Liver (tissue), 9 donors: ENCODE measurements around the gene GALR2. TPM values are rescaled to one million over a fixed set of nuclear protein-coding genes. Genes with fewer than 3 reads are reported as not detected.

Experiments
- DNase-seq: peaks from one replicate; pipeline ENCODE4 v3.0.0-alpha.2; 2017; ENCODE audit warnings: low spot score
- H3K27ac ChIP-seq, 2 donors: one replicate each; pipeline ENCODE4 v1.7.0; 2013; ENCODE audit warnings: inconsistent platforms in 2 of 2, low read length in 2 of 2, control low read depth in 1 of 2, low read depth in 1 of 2, mild to moderate bottlenecking in 1 of 2
- H3K27me3 ChIP-seq, 4 donors: one replicate each; pipeline versions ENCODE4 v1.6.1 to v1.7.0; 2013; ENCODE audit warnings: low read length in 3 of 4, inconsistent platforms in 1 of 4, mild to moderate bottlenecking in 1 of 4, moderate library complexity in 1 of 4; ENCODE audit not compliant: control insufficient read depth in 4 of 4, insufficient read depth in 4 of 4
- H3K36me3 ChIP-seq, 4 donors: one replicate each; pipeline versions ENCODE4 v1.6.1 to v1.7.0; 2013; ENCODE audit warnings: low read length in 3 of 4, mild to moderate bottlenecking in 3 of 4, low read depth in 1 of 4, moderate library complexity in 1 of 4; ENCODE audit not compliant: control insufficient read depth in 4 of 4, insufficient read depth in 3 of 4
- H3K4me1 ChIP-seq, 4 donors: one replicate each; pipeline versions ENCODE4 v1.6.1 to v1.7.0; 2013; ENCODE audit warnings: low read length in 3 of 4, mild to moderate bottlenecking in 3 of 4, moderate library complexity in 1 of 4; ENCODE audit not compliant: control insufficient read depth in 4 of 4, insufficient read depth in 4 of 4
- H3K4me3 ChIP-seq, 3 donors: one replicate each; pipeline versions ENCODE4 v1.6.1 to v1.7.0; 2013; ENCODE audit warnings: low read length in 3 of 3, control low read depth in 1 of 3, low read depth in 1 of 3, mild to moderate bottlenecking in 1 of 3
- H3K9ac ChIP-seq, 2 donors: one replicate each; pipeline ENCODE4 v1.7.0; 2013; ENCODE audit warnings: low read length in 2 of 2, mild to moderate bottlenecking in 2 of 2, moderate library complexity in 2 of 2, control low read depth in 1 of 2, low read depth in 1 of 2
- H3K9me3 ChIP-seq, 4 donors: one replicate each; pipeline versions ENCODE4 v1.6.1 to v1.7.0; 2013; ENCODE audit warnings: low read length in 3 of 4; ENCODE audit not compliant: control insufficient read depth in 4 of 4
- EGR1 ChIP-seq, 2 donors: IDR thresholded peaks; 2 replicates each; pipeline ENCODE4 v1.6.1; 2016 to 2018; ENCODE audit warnings: antibody characterized with exemption in 2 of 2, low read depth in 2 of 2
- FOXA1 ChIP-seq: IDR thresholded peaks from 2 replicates; pipeline ENCODE4 v1.6.1; 2016; ENCODE audit warnings: antibody characterized with exemption
- FOXA2 ChIP-seq: IDR thresholded peaks from 2 replicates; pipeline ENCODE4 v1.6.1; 2016; ENCODE audit warnings: antibody characterized with exemption
- GABPA ChIP-seq, 2 donors: IDR thresholded peaks in 1 of 2; conservative IDR thresholded peaks in 1 of 2; 2 replicates each; pipeline ENCODE4 v1.6.1; 2016; ENCODE audit warnings: antibody characterized with exemption in 2 of 2, mild to moderate bottlenecking in 1 of 2, moderate library complexity in 1 of 2
- HNF4A ChIP-seq, 2 donors: conservative IDR thresholded peaks; 2 replicates each; pipeline ENCODE4 v1.6.1; 2016; ENCODE audit warnings: antibody characterized with exemption in 2 of 2, mild to moderate bottlenecking in 2 of 2
- HNF4G ChIP-seq: IDR thresholded peaks from 2 replicates; pipeline ENCODE4 v1.6.1; 2016; ENCODE audit warnings: antibody characterized with exemption
- JUND ChIP-seq, 2 donors: IDR thresholded peaks; 2 replicates each; pipeline ENCODE4 v1.6.1; 2016; ENCODE audit warnings: antibody characterized with exemption in 2 of 2
- MAX ChIP-seq: IDR thresholded peaks from 2 replicates; pipeline ENCODE4 v1.6.1; 2016; ENCODE audit warnings: antibody characterized with exemption
- NR2F2 ChIP-seq: IDR thresholded peaks from 2 replicates; pipeline ENCODE4 v1.6.1; 2016; ENCODE audit warnings: antibody characterized with exemption
- RAD21 ChIP-seq, 2 donors: IDR thresholded peaks; 2 replicates each; pipeline ENCODE4 v1.6.1; 2016; ENCODE audit warnings: antibody characterized with exemption in 2 of 2, mild to moderate bottlenecking in 2 of 2
- REST ChIP-seq: IDR thresholded peaks from 2 replicates; pipeline ENCODE4 v1.6.1; 2016; ENCODE audit warnings: antibody characterized with exemption, mild to moderate bottlenecking
- RXRA ChIP-seq, 2 donors: IDR thresholded peaks; 2 replicates each; pipeline ENCODE4 v1.6.1; 2017 to 2018; ENCODE audit warnings: antibody characterized with exemption in 2 of 2, mild to moderate bottlenecking in 1 of 2
- SP1 ChIP-seq: IDR thresholded peaks from 2 replicates; pipeline ENCODE4 v1.6.1; 2018; ENCODE audit warnings: antibody characterized with exemption, mild to moderate bottlenecking
- TAF1 ChIP-seq: conservative IDR thresholded peaks from 2 replicates; pipeline ENCODE4 v1.6.1; 2016; ENCODE audit warnings: antibody characterized with exemption, mild to moderate bottlenecking
- YY1 ChIP-seq: IDR thresholded peaks from 2 replicates; pipeline ENCODE4 v1.6.1; 2016; ENCODE audit warnings: antibody characterized with exemption, mild to moderate bottlenecking
- WGBS: extraction: QIAGEN DNeasy Blood & Tissue Kit; methylation state at CpG from one replicate; pipeline ENCODE4 v1.1.7; 2013; 5-methylcytosine and 5-hydroxymethylcytosine counted together
- polyA plus RNA-seq, 2 donors: library from polyadenylated mRNA; stranded (reverse) in 1 of 2; unstranded in 1 of 2; fragments of 200-250 nt in 1 of 2; fragments of >200 nt in 1 of 2; fragmentation: Nextera tagmentation in 1 of 2; extraction: Ambion mirVana in 1 of 2; gene quantifications; one replicate each; pipeline versions ENCODE4 v1.2.1 to v1.2.3, GENCODE V29; 2013 to 2015
- total RNA-seq, 2 donors: library from RNA; depleted of rRNA; stranded (reverse); fragments of >200 nt; gene quantifications; one replicate each; pipeline ENCODE4 v1.2.3, GENCODE V29; 2014
- TF ChIP-seq, protein P1 (sequence below): IDR thresholded peaks from 2 replicates; pipeline ENCODE4 v1.6.1; 2016; ENCODE audit warnings: antibody characterized with exemption
- TF ChIP-seq, protein P2 (sequence below): IDR thresholded peaks from 2 replicates; pipeline ENCODE4 v1.6.1; 2016; ENCODE audit warnings: antibody characterized with exemption
- TF ChIP-seq, protein P3 (sequence below): fragments of 150-350 bp; IDR thresholded peaks from 2 replicates; pipeline ENCODE4 v1.5.1; 2017; ENCODE audit warnings: improper control_type of control experiment, low read depth, low read length; ENCODE audit not compliant: missing input control
- donor health status: healthy.
- donor health status: healthy.
- donor health status: healthy.
- donor health status: healthy.
- donor health status: healthy.

GALR2 gene
- total and polyA plus RNA-seq, 4 donors: 0.08 to 0.22 (median 0.14) TPM; not detected in 1

- no peak overlapping the region for H3K27ac ChIP-seq
- H3K9ac ChIP-seq: no peak overlapping the region
- H3K4me3 ChIP-seq: no peak overlapping the region
- H3K9me3 ChIP-seq: no peaks in the 10 kb centered on the region
- no peaks in the 10 kb centered on the region for H3K36me3 ChIP-seq
- DNase-seq: no peak
- peaks cover 0 to 20% (median 9%) of the 10 kb centered on the region in 4 donors for H3K27me3 ChIP-seq
- TF ChIP-seq, protein P1, sequence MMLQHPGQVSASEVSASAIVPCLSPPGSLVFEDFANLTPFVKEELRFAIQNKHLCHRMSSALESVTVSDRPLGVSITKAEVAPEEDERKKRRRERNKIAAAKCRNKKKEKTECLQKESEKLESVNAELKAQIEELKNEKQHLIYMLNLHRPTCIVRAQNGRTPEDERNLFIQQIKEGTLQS: no peak
- TF ChIP-seq RAD21 (IDR thresholded peaks at IDR 0.05) (no peak), MAX (no peak), HNF4G (no peak), FOXA1 (no peak), TAF1 (no peak), RXRA (IDR thresholded peaks at IDR 0.05) (no peak), SP1 (no peak), HNF4A (conservative IDR thresholded peaks at IDR 0.05) (no peak), NR2F2 (no peak), JUND (IDR thresholded peaks at IDR 0.05) (no peak), YY1 (no peak), GABPA (IDR thresholded peaks at IDR 0.05 in 1 of 2, conservative IDR thresholded peaks at IDR 0.05 in 1 of 2) (no peak), EGR1 (IDR thresholded peaks at IDR 0.05; ENCODE audit: low read depth in 2 of 2) (no peak), FOXA2 (no peak), REST (no peak)
- TF ChIP-seq, protein P2, sequence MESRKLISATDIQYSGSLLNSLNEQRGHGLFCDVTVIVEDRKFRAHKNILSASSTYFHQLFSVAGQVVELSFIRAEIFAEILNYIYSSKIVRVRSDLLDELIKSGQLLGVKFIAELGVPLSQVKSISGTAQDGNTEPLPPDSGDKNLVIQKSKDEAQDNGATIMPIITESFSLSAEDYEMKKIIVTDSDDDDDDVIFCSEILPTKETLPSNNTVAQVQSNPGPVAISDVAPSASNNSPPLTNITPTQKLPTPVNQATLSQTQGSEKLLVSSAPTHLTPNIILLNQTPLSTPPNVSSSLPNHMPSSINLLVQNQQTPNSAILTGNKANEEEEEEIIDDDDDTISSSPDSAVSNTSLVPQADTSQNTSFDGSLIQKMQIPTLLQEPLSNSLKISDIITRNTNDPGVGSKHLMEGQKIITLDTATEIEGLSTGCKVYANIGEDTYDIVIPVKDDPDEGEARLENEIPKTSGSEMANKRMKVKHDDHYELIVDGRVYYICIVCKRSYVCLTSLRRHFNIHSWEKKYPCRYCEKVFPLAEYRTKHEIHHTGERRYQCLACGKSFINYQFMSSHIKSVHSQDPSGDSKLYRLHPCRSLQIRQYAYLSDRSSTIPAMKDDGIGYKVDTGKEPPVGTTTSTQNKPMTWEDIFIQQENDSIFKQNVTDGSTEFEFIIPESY: no peak
- TF ChIP-seq, protein P3, sequence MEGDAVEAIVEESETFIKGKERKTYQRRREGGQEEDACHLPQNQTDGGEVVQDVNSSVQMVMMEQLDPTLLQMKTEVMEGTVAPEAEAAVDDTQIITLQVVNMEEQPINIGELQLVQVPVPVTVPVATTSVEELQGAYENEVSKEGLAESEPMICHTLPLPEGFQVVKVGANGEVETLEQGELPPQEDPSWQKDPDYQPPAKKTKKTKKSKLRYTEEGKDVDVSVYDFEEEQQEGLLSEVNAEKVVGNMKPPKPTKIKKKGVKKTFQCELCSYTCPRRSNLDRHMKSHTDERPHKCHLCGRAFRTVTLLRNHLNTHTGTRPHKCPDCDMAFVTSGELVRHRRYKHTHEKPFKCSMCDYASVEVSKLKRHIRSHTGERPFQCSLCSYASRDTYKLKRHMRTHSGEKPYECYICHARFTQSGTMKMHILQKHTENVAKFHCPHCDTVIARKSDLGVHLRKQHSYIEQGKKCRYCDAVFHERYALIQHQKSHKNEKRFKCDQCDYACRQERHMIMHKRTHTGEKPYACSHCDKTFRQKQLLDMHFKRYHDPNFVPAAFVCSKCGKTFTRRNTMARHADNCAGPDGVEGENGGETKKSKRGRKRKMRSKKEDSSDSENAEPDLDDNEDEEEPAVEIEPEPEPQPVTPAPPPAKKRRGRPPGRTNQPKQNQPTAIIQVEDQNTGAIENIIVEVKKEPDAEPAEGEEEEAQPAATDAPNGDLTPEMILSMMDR: no peak
- peaks cover 8 to 37% (median 12%) of the 10 kb centered on the region in 4 donors for H3K4me1 ChIP-seq
- WGBS: 8% methylated on average over 82 of the region's 82 CpGs
Measured at GRCh38 chr17:76076765-76077583, 2.4 kb downstream of the GALR2 start.
